SK-N-SH (cell line): ENCODE measurements around the gene SUN2. TPM values are rescaled to one million over a fixed set of nuclear protein-coding genes. Genes with fewer than 3 reads are reported as not detected.

Experiments used
- CTCF ChIA-PET: fragments of 300-600, 350-600 bp; formaldehyde crosslinking; extraction: SDS; loops from one replicate; lab custom pipeline; 2021; lab: Yijun Ruan, JAX
- POLR2A ChIA-PET: fragments of 350-600 bp; sonication (Branson Sonifier 250); formaldehyde crosslinking; extraction: SDS; loops from one replicate; lab custom pipeline; 2020; ENCODE audit warnings: antibody characterized with exemption, inconsistent platforms; lab: Yijun Ruan, JAX
- DNase-seq: peaks from one replicate; pipeline ENCODE4 v3.0.0; 2012
- H2AFZ ChIP-seq: fragments of 200-600 bp; sonication (generic); 2 replicates; pipeline ENCODE4 v1.8.1; 2016; ENCODE audit warnings: antibody characterized with exemption, mild to moderate bottlenecking, low read depth
- H3F3A ChIP-seq: fragments of 200-600 bp; sonication (generic); replicated peaks from 2 replicates; pipeline ENCODE3; 2016; ENCODE audit warnings: antibody characterized with exemption, mild to moderate bottlenecking; ENCODE audit not compliant: insufficient read depth
- H3K27ac ChIP-seq, 2 experiments: fragments of 200-500 bp in 1 of 2; fragments of 200-600 bp in 1 of 2; sonication (Bioruptor generic) in 1 of 2; sonication (generic), shearing (Covaris generic) in 1 of 2; 2 replicates each; pipeline versions ENCODE4 v1.5.1 to v1.6.1; 2014 to 2016; ENCODE audit warnings: low read depth in 2 of 2, inconsistent platforms in 1 of 2, low read length in 1 of 2, mild to moderate bottlenecking in 1 of 2, mixed read lengths in 1 of 2
- H3K27me3 ChIP-seq: fragments of 200-600 bp; sonication (generic), shearing (Covaris generic); 2 replicates; pipeline ENCODE4 v1.6.1; 2016; ENCODE audit warnings: mixed run types; ENCODE audit not compliant: insufficient read depth
- H3K36me3 ChIP-seq, 2 experiments: fragments of 200-500 bp in 1 of 2; fragments of 200-600 bp in 1 of 2; sonication (Bioruptor generic) in 1 of 2; sonication (generic) in 1 of 2; replicated peaks in 1 of 2; 2 replicates each; pipeline versions ENCODE3 to v1.5.1; 2014 to 2016; ENCODE audit warnings: low read length in 1 of 2, mild to moderate bottlenecking in 1 of 2; ENCODE audit not compliant: insufficient read depth in 2 of 2, control insufficient read depth in 1 of 2
- H3K4me1 ChIP-seq, 2 experiments: fragments of 200-500 bp in 1 of 2; fragments of 200-600 bp in 1 of 2; sonication (Bioruptor generic) in 1 of 2; sonication (generic), shearing (Covaris generic) in 1 of 2; 2 replicates each; pipeline versions ENCODE4 v1.5.1 to v1.6.1; 2014 to 2016; ENCODE audit warnings: low read depth in 1 of 2, low read length in 1 of 2, mixed run types in 1 of 2; ENCODE audit not compliant: insufficient read depth in 2 of 2, control insufficient read depth in 1 of 2
- H3K4me2 ChIP-seq: fragments of 200-600 bp; sonication (generic), shearing (Covaris generic); 2 replicates; pipeline ENCODE4 v1.6.1; 2017; ENCODE audit warnings: mixed run types
- H3K4me3 ChIP-seq, 2 experiments: fragments of 200-500 bp in 1 of 2; fragments of 200-600 bp in 1 of 2; sonication (Bioruptor generic) in 1 of 2; sonication (generic), shearing (Covaris generic) in 1 of 2; 2 replicates each; pipeline versions ENCODE4 v1.5.1 to v1.8.1; 2014 to 2016; ENCODE audit warnings: low read depth in 2 of 2, inconsistent platforms in 1 of 2, low read length in 1 of 2, mild to moderate bottlenecking in 1 of 2, mixed read lengths in 1 of 2, moderate library complexity in 1 of 2
- H3K79me2 ChIP-seq: fragments of 200-600 bp; sonication (generic); 2 replicates; pipeline ENCODE4 v1.8.1; 2017; ENCODE audit warnings: mild to moderate bottlenecking; ENCODE audit not compliant: insufficient read depth
- H3K9ac ChIP-seq: fragments of 200-600 bp; sonication (generic); 2 replicates; pipeline ENCODE4 v1.6.1; 2017; ENCODE audit warnings: mixed run types
- H3K9me2 ChIP-seq: fragments of 200-600 bp; sonication (generic); 2 replicates; pipeline ENCODE4 v1.6.1; 2017; ENCODE audit warnings: mixed run types
- H3K9me3 ChIP-seq: fragments of 200-600 bp; sonication (generic); 2 replicates; pipeline ENCODE4 v1.6.1; 2017; ENCODE audit warnings: mixed run types, mild to moderate bottlenecking, moderate library complexity
- H4K20me1 ChIP-seq: fragments of 200-600 bp; sonication (generic); 2 replicates; pipeline ENCODE4 v1.6.1; 2017; ENCODE audit warnings: mild to moderate bottlenecking, mixed run types; ENCODE audit not compliant: insufficient read depth
- ELF1 ChIP-seq: IDR thresholded peaks from 2 replicates; pipeline ENCODE4 v1.4.0; 2012
- EP300 ChIP-seq, 2 experiments: IDR thresholded peaks; 2 replicates each; pipeline versions ENCODE4 v1.4.0 to v1.6.1; 2012; ENCODE audit warnings: borderline replicate concordance in 1 of 2, low read depth in 1 of 2, low read length in 1 of 2
- FOSL2 ChIP-seq: IDR thresholded peaks from 2 replicates; pipeline ENCODE4 v1.4.0; 2012; ENCODE audit warnings: low read depth, mild to moderate bottlenecking, moderate library complexity, borderline replicate concordance
- MEF2A ChIP-seq: IDR thresholded peaks from 2 replicates; pipeline ENCODE4 v1.4.0; 2012; ENCODE audit warnings: low read depth, borderline replicate concordance
- MXI1 ChIP-seq: IDR thresholded peaks from 2 replicates; pipeline ENCODE4 v1.6.1; 2012; ENCODE audit warnings: mild to moderate bottlenecking, low read depth, low read length, improper control_type of control experiment
- NFIC ChIP-seq: IDR thresholded peaks from 2 replicates; pipeline ENCODE4 v1.4.0; 2012; ENCODE audit warnings: borderline replicate concordance
- POLR2AphosphoS5 ChIP-seq: IDR thresholded peaks from 2 replicates; pipeline ENCODE4 v1.6.1; 2012; ENCODE audit warnings: low read depth, low read length
- RCOR1 ChIP-seq: fragments of 150-350 bp; IDR thresholded peaks from 2 replicates; pipeline ENCODE4 v1.6.1; 2017; ENCODE audit warnings: antibody characterized with exemption, low read length
- RFX5 ChIP-seq: IDR thresholded peaks from 2 replicates; pipeline ENCODE4 v1.6.1; 2012; ENCODE audit warnings: mild to moderate bottlenecking, improper control_type of control experiment, low read length
- SMC3 ChIP-seq: IDR thresholded peaks from 2 replicates; pipeline ENCODE4 v1.6.1; 2012; ENCODE audit warnings: low read depth, low read length, improper control_type of control experiment
- TAF1 ChIP-seq: IDR thresholded peaks from 2 replicates; pipeline ENCODE4 v1.6.1; 2012; ENCODE audit warnings: low read depth, mild to moderate bottlenecking, low read length, moderate library complexity, borderline replicate concordance
- TEAD4 ChIP-seq: IDR thresholded peaks from 2 replicates; pipeline ENCODE4 v1.4.0; 2012; ENCODE audit warnings: mild to moderate bottlenecking, borderline replicate concordance; ENCODE audit not compliant: insufficient read depth
- WGBS: methylation state at CpG from one replicate; pipeline ENCODE4 v1.1.6; 2017; ENCODE audit warnings: low lambda C conversion rate; 5-methylcytosine and 5-hydroxymethylcytosine counted together
- polyA plus RNA-seq, 3 experiments: library from polyadenylated mRNA; depleted of rRNA; stranded (reverse); fragments of >200 nt; gene quantifications; 2 replicates each; pipeline ENCODE4 v1.2.3, GENCODE V29; 2012
- TF ChIP-seq, protein P1 (sequence below): IDR thresholded peaks from 2 replicates; pipeline ENCODE4 v1.4.0; 2012; ENCODE audit warnings: low read depth, borderline replicate concordance
- TF ChIP-seq, protein P2 (sequence below): fragments of 200-600 bp; sonication (generic); IDR thresholded peaks from 2 replicates; pipeline ENCODE4 v1.6.1; 2017; ENCODE audit warnings: antibody characterized with exemption, mild to moderate bottlenecking, moderate library complexity
- TF ChIP-seq, protein P3 (sequence below): IDR thresholded peaks from 2 replicates; pipeline ENCODE4 v1.6.1; 2012; ENCODE audit warnings: mild to moderate bottlenecking, low read depth, low read length, moderate library complexity
- TF ChIP-seq, protein P4 (sequence below): fragments of 150-350 bp; IDR thresholded peaks from 2 replicates; pipeline ENCODE4 v1.6.1; 2016; ENCODE audit warnings: mild to moderate bottlenecking, low read depth, low read length

The SUN2 gene
- polyA plus RNA-seq, 1 of the 3 experiments (the other 2 are of a cell fraction): 10.2 TPM

DNA sequence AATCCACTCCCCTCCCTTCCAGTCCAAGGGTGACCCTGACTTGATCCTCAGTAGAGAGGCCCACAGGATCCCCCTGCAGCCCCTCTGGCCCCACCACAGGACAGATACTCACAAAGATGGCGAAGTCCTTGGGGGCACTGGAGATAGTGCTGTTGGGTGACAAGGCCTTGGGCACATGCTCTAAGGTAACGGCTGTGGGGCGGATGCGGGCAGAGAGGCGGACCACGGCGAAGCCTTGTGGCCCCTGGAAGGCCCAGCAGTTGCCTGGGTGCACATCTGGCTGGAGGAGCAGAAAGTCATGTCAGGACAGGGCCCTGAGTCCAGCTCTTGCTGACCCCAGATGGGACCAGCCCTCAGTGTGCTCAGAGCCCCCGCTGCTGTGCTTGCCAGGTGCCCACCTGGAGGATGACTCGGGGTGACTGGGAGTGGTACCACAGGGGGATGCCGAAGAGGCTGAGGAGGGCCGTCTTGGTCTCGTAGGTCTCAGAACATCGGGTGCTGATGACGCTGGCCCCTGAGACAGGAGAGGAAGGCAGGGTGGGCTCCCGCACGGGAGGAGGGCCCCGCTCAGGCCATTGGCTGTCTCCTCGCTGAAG is 17.2 kb downstream of the SUN2 start:
- Histone ChIP-seq H4K20me1 (no peaks in the 10 kb centered on the region), H3K36me3 (peaks cover 0 to 5% of the 10 kb centered on the region in 2 experiments), H3F3A (no peaks in the 10 kb centered on the region), H3K79me2 (no peaks in the 10 kb centered on the region), H3K4me1 (no peaks in the 10 kb centered on the region; a peak in 1 of 4 replicates), H3K9me3 (no peaks in the 10 kb centered on the region), H3K27ac (no peak overlapping the region), H3K27me3 (no peaks in the 10 kb centered on the region), H3K4me3 (no peak overlapping the region), H3K9ac (no peak overlapping the region), H3K9me2 (no peaks in the 10 kb centered on the region), H2AFZ (no peak overlapping the region), H3K4me2 (no peak overlapping the region)
- ChIA-PET CTCF (interaction anchor here (1.0 to 2.3 kb wide), 2 partner anchors 13 to 31 kb away, joined by 3 to 8 read pairs; no protein-coding TSS in a partner anchor), POLR2A (no interaction called here)
- TF ChIP-seq, protein P1, sequence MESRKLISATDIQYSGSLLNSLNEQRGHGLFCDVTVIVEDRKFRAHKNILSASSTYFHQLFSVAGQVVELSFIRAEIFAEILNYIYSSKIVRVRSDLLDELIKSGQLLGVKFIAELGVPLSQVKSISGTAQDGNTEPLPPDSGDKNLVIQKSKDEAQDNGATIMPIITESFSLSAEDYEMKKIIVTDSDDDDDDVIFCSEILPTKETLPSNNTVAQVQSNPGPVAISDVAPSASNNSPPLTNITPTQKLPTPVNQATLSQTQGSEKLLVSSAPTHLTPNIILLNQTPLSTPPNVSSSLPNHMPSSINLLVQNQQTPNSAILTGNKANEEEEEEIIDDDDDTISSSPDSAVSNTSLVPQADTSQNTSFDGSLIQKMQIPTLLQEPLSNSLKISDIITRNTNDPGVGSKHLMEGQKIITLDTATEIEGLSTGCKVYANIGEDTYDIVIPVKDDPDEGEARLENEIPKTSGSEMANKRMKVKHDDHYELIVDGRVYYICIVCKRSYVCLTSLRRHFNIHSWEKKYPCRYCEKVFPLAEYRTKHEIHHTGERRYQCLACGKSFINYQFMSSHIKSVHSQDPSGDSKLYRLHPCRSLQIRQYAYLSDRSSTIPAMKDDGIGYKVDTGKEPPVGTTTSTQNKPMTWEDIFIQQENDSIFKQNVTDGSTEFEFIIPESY: no peak
- TF ChIP-seq NFIC (no peak), SMC3 (no peak), MXI1 (no peak), RCOR1 (no peak), TEAD4 (no peak), RFX5 (no peak), MEF2A (no peak), ELF1 (no peak), TAF1 (no peak), POLR2AphosphoS5 (no peak), FOSL2 (no peak), EP300 (IDR thresholded peaks at IDR 0.05; ENCODE audit: borderline replicate concordance in 1 of 2, low read depth in 1 of 2, low read length in 1 of 2) (no peak)
- TF ChIP-seq, protein P2, sequence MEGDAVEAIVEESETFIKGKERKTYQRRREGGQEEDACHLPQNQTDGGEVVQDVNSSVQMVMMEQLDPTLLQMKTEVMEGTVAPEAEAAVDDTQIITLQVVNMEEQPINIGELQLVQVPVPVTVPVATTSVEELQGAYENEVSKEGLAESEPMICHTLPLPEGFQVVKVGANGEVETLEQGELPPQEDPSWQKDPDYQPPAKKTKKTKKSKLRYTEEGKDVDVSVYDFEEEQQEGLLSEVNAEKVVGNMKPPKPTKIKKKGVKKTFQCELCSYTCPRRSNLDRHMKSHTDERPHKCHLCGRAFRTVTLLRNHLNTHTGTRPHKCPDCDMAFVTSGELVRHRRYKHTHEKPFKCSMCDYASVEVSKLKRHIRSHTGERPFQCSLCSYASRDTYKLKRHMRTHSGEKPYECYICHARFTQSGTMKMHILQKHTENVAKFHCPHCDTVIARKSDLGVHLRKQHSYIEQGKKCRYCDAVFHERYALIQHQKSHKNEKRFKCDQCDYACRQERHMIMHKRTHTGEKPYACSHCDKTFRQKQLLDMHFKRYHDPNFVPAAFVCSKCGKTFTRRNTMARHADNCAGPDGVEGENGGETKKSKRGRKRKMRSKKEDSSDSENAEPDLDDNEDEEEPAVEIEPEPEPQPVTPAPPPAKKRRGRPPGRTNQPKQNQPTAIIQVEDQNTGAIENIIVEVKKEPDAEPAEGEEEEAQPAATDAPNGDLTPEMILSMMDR: no peak
- TF ChIP-seq, protein P3, sequence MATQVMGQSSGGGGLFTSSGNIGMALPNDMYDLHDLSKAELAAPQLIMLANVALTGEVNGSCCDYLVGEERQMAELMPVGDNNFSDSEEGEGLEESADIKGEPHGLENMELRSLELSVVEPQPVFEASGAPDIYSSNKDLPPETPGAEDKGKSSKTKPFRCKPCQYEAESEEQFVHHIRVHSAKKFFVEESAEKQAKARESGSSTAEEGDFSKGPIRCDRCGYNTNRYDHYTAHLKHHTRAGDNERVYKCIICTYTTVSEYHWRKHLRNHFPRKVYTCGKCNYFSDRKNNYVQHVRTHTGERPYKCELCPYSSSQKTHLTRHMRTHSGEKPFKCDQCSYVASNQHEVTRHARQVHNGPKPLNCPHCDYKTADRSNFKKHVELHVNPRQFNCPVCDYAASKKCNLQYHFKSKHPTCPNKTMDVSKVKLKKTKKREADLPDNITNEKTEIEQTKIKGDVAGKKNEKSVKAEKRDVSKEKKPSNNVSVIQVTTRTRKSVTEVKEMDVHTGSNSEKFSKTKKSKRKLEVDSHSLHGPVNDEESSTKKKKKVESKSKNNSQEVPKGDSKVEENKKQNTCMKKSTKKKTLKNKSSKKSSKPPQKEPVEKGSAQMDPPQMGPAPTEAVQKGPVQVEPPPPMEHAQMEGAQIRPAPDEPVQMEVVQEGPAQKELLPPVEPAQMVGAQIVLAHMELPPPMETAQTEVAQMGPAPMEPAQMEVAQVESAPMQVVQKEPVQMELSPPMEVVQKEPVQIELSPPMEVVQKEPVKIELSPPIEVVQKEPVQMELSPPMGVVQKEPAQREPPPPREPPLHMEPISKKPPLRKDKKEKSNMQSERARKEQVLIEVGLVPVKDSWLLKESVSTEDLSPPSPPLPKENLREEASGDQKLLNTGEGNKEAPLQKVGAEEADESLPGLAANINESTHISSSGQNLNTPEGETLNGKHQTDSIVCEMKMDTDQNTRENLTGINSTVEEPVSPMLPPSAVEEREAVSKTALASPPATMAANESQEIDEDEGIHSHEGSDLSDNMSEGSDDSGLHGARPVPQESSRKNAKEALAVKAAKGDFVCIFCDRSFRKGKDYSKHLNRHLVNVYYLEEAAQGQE: no peak
- TF ChIP-seq, protein P4, sequence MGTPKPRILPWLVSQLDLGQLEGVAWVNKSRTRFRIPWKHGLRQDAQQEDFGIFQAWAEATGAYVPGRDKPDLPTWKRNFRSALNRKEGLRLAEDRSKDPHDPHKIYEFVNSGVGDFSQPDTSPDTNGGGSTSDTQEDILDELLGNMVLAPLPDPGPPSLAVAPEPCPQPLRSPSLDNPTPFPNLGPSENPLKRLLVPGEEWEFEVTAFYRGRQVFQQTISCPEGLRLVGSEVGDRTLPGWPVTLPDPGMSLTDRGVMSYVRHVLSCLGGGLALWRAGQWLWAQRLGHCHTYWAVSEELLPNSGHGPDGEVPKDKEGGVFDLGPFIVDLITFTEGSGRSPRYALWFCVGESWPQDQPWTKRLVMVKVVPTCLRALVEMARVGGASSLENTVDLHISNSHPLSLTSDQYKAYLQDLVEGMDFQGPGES: no peak
- no peak for DNase-seq
- no CpG with 5 or more reads among the region's 18 CpGs for WGBS
